Loucy (cell line): ENCODE measurements around the gene SSBP2.

Experiments used
- EZH2phosphoT487 ChIP-seq: fragments of 200-600 bp; IDR thresholded peaks from 2 replicates; pipeline ENCODE4 v1.6.1; 2018; ENCODE audit warnings: antibody characterized with exemption, mild to moderate bottlenecking, moderate library complexity, borderline replicate concordance
- TF ChIP-seq, protein P1 (sequence below): fragments of 200-600 bp; sonication (generic); conservative IDR thresholded peaks from 2 replicates; pipeline ENCODE4 v1.5.1; 2014; ENCODE audit warnings: mild to moderate bottlenecking, antibody characterized with exemption, low read length

DNA sequence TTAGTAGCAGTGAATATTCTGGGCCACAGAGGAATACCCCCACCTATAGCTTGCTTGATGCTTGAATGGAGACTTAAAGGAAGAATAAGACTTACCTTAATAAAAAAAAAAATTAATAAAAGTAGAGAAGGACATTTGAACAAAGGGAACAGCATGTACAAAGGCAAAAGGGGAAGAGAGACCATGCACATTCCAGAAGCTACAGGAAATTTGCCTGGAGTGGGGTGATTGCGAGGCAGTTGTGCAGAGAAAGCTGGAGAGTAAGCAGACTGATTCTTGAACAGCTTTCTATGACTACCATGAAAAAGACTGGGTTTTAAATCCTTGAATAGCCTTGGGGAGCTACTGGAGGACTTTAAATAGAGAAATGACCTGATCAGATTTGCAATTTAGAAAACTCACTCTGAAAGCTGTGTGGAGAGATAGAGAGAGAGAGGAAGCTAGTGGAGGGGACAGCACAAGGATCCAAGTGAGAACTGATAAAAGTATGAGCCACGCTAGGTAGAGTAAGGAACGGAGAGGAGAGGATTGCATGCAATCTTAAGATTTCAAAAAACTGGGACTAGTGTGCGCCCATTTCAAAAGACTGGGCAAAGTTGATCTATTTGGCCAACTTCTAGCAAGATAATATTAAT lies 12.5 kb upstream of the SSBP2 start:
- TF ChIP-seq, protein P1, sequence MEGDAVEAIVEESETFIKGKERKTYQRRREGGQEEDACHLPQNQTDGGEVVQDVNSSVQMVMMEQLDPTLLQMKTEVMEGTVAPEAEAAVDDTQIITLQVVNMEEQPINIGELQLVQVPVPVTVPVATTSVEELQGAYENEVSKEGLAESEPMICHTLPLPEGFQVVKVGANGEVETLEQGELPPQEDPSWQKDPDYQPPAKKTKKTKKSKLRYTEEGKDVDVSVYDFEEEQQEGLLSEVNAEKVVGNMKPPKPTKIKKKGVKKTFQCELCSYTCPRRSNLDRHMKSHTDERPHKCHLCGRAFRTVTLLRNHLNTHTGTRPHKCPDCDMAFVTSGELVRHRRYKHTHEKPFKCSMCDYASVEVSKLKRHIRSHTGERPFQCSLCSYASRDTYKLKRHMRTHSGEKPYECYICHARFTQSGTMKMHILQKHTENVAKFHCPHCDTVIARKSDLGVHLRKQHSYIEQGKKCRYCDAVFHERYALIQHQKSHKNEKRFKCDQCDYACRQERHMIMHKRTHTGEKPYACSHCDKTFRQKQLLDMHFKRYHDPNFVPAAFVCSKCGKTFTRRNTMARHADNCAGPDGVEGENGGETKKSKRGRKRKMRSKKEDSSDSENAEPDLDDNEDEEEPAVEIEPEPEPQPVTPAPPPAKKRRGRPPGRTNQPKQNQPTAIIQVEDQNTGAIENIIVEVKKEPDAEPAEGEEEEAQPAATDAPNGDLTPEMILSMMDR: no peak
- TF ChIP-seq EZH2phosphoT487: no peak
